GM19193 (cell line): ENCODE measurements around the gene FGF11.
"Not testable (repeated sequence)": the region's sequence is repeated elsewhere in the genome, so short reads cannot be mapped to it uniquely, and the experiment has no call there.

ENCODE experiments used
- POLR2A ChIP-seq: IDR thresholded peaks from 4 replicates; pipeline ENCODE4 v1.6.1; 2011; ENCODE audit not compliant: insufficient read depth, insufficient read length; ENCODE audit errors: extremely low read depth

Gene FGF11

GRCh38 chr17:7477392-7478275, 38.3 kb downstream of the FGF11 start:
- no peak for TF ChIP-seq POLR2A

- no peak for TF ChIP-seq POLR2A
These were observed 39.2 kb downstream of the FGF11 start for GRCh38 chr17:7478276-7479212.

GRCh38 chr17:7479213-7480088, 40.1 kb downstream of the FGF11 start, which contains the start of gene ZBTB4:
Gene ZBTB4 (minus strand): TSS chr17:7479631. CDS start chr17:7466801, 12,830 bp downstream.
- TF ChIP-seq POLR2A = peak; percentile 55

GRCh38 chr17:7480089-7480384, 40.7 kb downstream of the FGF11 start:
- no peak for TF ChIP-seq POLR2A

GRCh38 chr17:7481275-7481674, 42.0 kb downstream of the FGF11 start, which contains the start of gene SLC35G6:
Gene SLC35G6 (plus strand): TSS chr17:7481446. CDS start chr17:7481517, 71 bp downstream.
- TF ChIP-seq POLR2A = not testable (repeated sequence)

- TF ChIP-seq POLR2A = peak; percentile 9
These were observed 44.1 kb downstream of the FGF11 start for GRCh38 chr17:7483255-7484066.

- peak; percentile 100 for TF ChIP-seq POLR2A
These were observed 45.0 kb downstream of the FGF11 start, which contains the start of gene POLR2A for GRCh38 chr17:7484067-7484918. Gene POLR2A (plus strand): TSS chr17:7484366.

GRCh38 chr17:7484919-7485377, 45.6 kb downstream of the FGF11 start:
- TF ChIP-seq POLR2A = no peak

GRCh38 chr17:7486181-7486580, 46.9 kb downstream of the FGF11 start:
- no peak for TF ChIP-seq POLR2A

GRCh38 chr17:7490144-7490543, 50.8 kb downstream of the FGF11 start:
- no peak for TF ChIP-seq POLR2A

GRCh38 chr17:7491583-7491982, 52.3 kb downstream of the FGF11 start:
- TF ChIP-seq POLR2A = no peak

- TF ChIP-seq POLR2A = no peak
These were observed 54.6 kb downstream of the FGF11 start for GRCh38 chr17:7493941-7494340.
